NT2/D1 (cell line): ENCODE measurements around the gene IRGC.

Experiments used
- SUZ12 ChIP-seq: IDR thresholded peaks from 2 replicates; pipeline ENCODE4 v1.6.1; 2011; ENCODE audit not compliant: insufficient read length, insufficient read depth; ENCODE audit errors: extremely low read depth
- YY1 ChIP-seq: IDR thresholded peaks from 2 replicates; pipeline ENCODE4 v1.6.1; 2011; ENCODE audit not compliant: insufficient read length, insufficient read depth
- ZNF274 ChIP-seq: IDR thresholded peaks from 2 replicates; pipeline ENCODE4 v1.6.1; 2011; ENCODE audit warnings: mild to moderate bottlenecking, low read depth, low read length

GRCh38 chr19:43687660-43687997 lies 28.2 kb upstream of the IRGC start:
- no peak for TF ChIP-seq YY1
- TF ChIP-seq ZNF274 = no peak
- TF ChIP-seq SUZ12 = no peak
